Measurements from ENCODE around the gene TMEM63C. TPM values are rescaled to one million over a fixed set of nuclear protein-coding genes. Genes with fewer than 3 reads are reported as not detected.

The TMEM63C gene
- total and polyA plus RNA-seq, 2 experiments from 2014 or later = 4.9 to 9.7 TPM

DNA sequence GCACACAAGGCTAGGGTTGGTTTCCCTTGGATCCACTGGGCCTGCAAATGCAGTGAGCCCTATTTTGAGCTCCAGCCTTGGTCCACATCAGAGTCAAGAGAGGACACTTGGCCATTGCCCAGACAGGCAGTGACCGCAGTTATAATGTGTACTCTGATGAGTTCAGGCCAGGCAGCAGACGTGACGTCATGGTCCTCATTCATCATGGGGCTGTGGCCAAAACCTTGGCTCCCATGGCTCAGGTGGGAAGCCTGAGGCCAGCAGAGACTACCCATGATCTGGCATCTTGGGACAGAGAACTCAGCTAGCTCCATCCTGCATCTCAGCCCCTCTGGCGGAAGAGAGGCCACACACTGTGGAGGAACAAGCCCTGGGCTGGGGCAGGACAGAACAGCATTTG lies 16.4 kb downstream of the TMEM63C start:
- Histone ChIP-seq H3K4me3 (no peak overlapping the region), H3K4me2 (no peak overlapping the region), H2AFZ (no peak overlapping the region), H3K27ac (no peak overlapping the region), H3K36me3 (replicated peaks; ENCODE audit: insufficient read depth, low read depth) (no peaks in the 10 kb centered on the region), H3K4me1 (ENCODE audit: insufficient read depth) (no peaks in the 10 kb centered on the region), H3K79me2 (no peaks in the 10 kb centered on the region), H3K27me3 (no peaks in the 10 kb centered on the region), H3K9me2 (replicated peaks; ENCODE audit: insufficient read depth) (no peaks in the 10 kb centered on the region), H3K9me3 (ENCODE audit: low read depth) (no peaks in the 10 kb centered on the region), H4K20me1 (ENCODE audit: insufficient read depth, poor library complexity, severe bottlenecking) (no peaks in the 10 kb centered on the region)
- 95% methylated on average over 4 of the region's 4 CpGs for WGBS (ENCODE audit: low lambda C conversion rate, missing lambda C conversion rate)
- TF ChIP-seq EZH2 (IDR thresholded peaks at IDR 0.05; ENCODE audit: borderline replicate concordance) = no peak
- TF ChIP-seq CTCF (IDR thresholded peaks at IDR 0.05; ENCODE audit: poor library complexity) = no peak
- TF ChIP-seq EZH2phosphoT487 (IDR thresholded peaks at IDR 0.05; ENCODE audit: low read depth, severe bottlenecking, unreplicated experiment) = no peak
- DNase-seq (ENCODE audit: low spot score) = no peak

DNA sequence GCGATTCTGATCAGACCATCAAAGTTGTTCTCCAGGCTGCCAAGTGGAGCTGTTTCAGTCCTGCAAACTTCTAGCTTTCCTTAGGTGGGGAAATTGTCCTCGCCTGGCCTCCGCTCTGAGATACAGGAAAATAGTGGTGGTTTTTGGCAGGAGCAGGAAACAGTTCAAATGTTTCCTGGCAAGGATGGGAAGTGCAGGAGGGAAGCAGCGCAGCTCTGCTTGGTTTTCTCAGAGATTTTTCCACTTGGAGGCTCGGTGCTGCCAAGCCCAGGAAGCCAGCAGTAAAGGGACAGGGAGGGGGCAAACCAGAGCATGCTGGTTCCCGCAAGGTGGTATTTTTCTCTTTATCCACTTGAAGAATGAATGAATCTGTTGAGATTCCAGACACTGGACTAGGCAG lies 17.0 kb downstream of the TMEM63C start:
- Histone ChIP-seq H3K9me2 (replicated peaks; ENCODE audit: insufficient read depth) (no peaks in the 10 kb centered on the region), H3K27me3 (no peaks in the 10 kb centered on the region), H3K27ac (no peak overlapping the region), H2AFZ (no peak overlapping the region), H3K4me2 (no peak overlapping the region), H4K20me1 (ENCODE audit: insufficient read depth, poor library complexity, severe bottlenecking) (no peaks in the 10 kb centered on the region), H3K4me3 (no peak overlapping the region), H3K36me3 (replicated peaks; ENCODE audit: insufficient read depth, low read depth) (no peaks in the 10 kb centered on the region), H3K4me1 (ENCODE audit: insufficient read depth) (peaks cover 2% of the 10 kb centered on the region), H3K9me3 (ENCODE audit: low read depth) (no peaks in the 10 kb centered on the region), H3K79me2 (no peaks in the 10 kb centered on the region)
- TF ChIP-seq EZH2phosphoT487 (IDR thresholded peaks at IDR 0.05; ENCODE audit: low read depth, severe bottlenecking, unreplicated experiment) (no peak), CTCF (IDR thresholded peaks at IDR 0.05; ENCODE audit: poor library complexity) (no peak), EZH2 (IDR thresholded peaks at IDR 0.05; ENCODE audit: borderline replicate concordance) (no peak)
- no peak for DNase-seq (ENCODE audit: low spot score)
- WGBS (ENCODE audit: low lambda C conversion rate, missing lambda C conversion rate) = 90% methylated on average over 6 of the region's 6 CpGs

GRCh38 chr14:77199590-77199989 lies 18.0 kb downstream of the TMEM63C start:
- Histone ChIP-seq H3K27ac (no peak overlapping the region), H3K9me3 (ENCODE audit: low read depth) (no peaks in the 10 kb centered on the region), H3K4me2 (no peak overlapping the region), H4K20me1 (ENCODE audit: insufficient read depth, poor library complexity, severe bottlenecking) (no peaks in the 10 kb centered on the region), H3K36me3 (replicated peaks; ENCODE audit: insufficient read depth, low read depth) (no peaks in the 10 kb centered on the region), H3K4me3 (no peak overlapping the region), H3K79me2 (no peaks in the 10 kb centered on the region), H3K27me3 (no peaks in the 10 kb centered on the region), H3K4me1 (ENCODE audit: insufficient read depth) (peaks cover 9% of the 10 kb centered on the region), H2AFZ (no peak overlapping the region), H3K9me2 (replicated peaks; ENCODE audit: insufficient read depth) (no peaks in the 10 kb centered on the region)
- no peak for TF ChIP-seq CTCF (IDR thresholded peaks at IDR 0.05; ENCODE audit: poor library complexity)
- no peak for TF ChIP-seq EZH2 (IDR thresholded peaks at IDR 0.05; ENCODE audit: borderline replicate concordance)
- no peak for TF ChIP-seq EZH2phosphoT487 (IDR thresholded peaks at IDR 0.05; ENCODE audit: low read depth, severe bottlenecking, unreplicated experiment)
- DNase-seq (ENCODE audit: low spot score) = no peak
- WGBS (ENCODE audit: low lambda C conversion rate, missing lambda C conversion rate) = 82% methylated on average over 12 of the region's 12 CpGs

Data from hepatocyte (in vitro differentiated cells).